H9 (cell line): ENCODE results near the gene RBM18. TPM values are rescaled to one million over a fixed set of nuclear protein-coding genes. Genes with fewer than 3 reads are reported as not detected.
A peak's percentile ranks its signal among the peaks of the same experiment; 100 is the strongest.

ENCODE experiments used
- DNase-seq: peaks from one replicate; pipeline ENCODE4 v3.0.0-alpha.2; 2017
- H2AFZ ChIP-seq: one replicate; pipeline ENCODE4 v1.6.1; 2013; ENCODE audit warnings: mild to moderate bottlenecking, low read length, control low read depth, moderate library complexity
- H2AK5ac ChIP-seq: 2 replicates; pipeline ENCODE4 v1.6.1; 2013; ENCODE audit warnings: low read length, control low read depth, mixed read lengths; ENCODE audit not compliant: insufficient read length
- H2BK120ac ChIP-seq: one replicate; pipeline ENCODE4 v1.6.1; 2013; ENCODE audit warnings: low read depth, mild to moderate bottlenecking, low read length, control low read depth, inconsistent platforms; ENCODE audit not compliant: poor library complexity, severe bottlenecking
- H2BK12ac ChIP-seq: 2 replicates; pipeline ENCODE4 v1.6.1; 2013; ENCODE audit warnings: low read length, control low read depth, mixed read lengths, low read depth; ENCODE audit not compliant: insufficient read length
- H2BK15ac ChIP-seq: 2 replicates; pipeline ENCODE4 v1.6.1; 2013; ENCODE audit warnings: low read depth, low read length, control low read depth
- H2BK20ac ChIP-seq: one replicate; pipeline ENCODE4 v1.6.1; 2013; ENCODE audit warnings: low read depth, mild to moderate bottlenecking, low read length, control low read depth, inconsistent platforms; ENCODE audit not compliant: poor library complexity, severe bottlenecking
- H2BK5ac ChIP-seq: 2 replicates; pipeline ENCODE4 v1.6.1; 2013; ENCODE audit warnings: low read length, control low read depth, mixed read lengths; ENCODE audit not compliant: insufficient read length
- H3K14ac ChIP-seq: 2 replicates; pipeline ENCODE4 v1.6.1; 2013; ENCODE audit warnings: low read length, control low read depth; ENCODE audit not compliant: insufficient read depth
- H3K18ac ChIP-seq: 2 replicates; pipeline ENCODE4 v1.6.1; 2013; ENCODE audit warnings: low read depth, mild to moderate bottlenecking, mixed read lengths, low read length, control low read depth; ENCODE audit not compliant: insufficient read length
- H3K23ac ChIP-seq: 2 replicates; pipeline ENCODE4 v1.6.1; 2013; ENCODE audit warnings: low read length, control low read depth, mixed read lengths, low read depth; ENCODE audit not compliant: insufficient read length
- H3K23me2 ChIP-seq: 2 replicates; pipeline ENCODE4 v1.6.1; 2013; ENCODE audit warnings: low read depth, mild to moderate bottlenecking, mixed read lengths, low read length, control low read depth; ENCODE audit not compliant: insufficient read length, poor library complexity, severe bottlenecking
- H3K27ac ChIP-seq: 2 replicates; pipeline ENCODE4 v1.5.1; 2013; ENCODE audit warnings: low read length, control low read depth, mixed read lengths, low read depth; ENCODE audit not compliant: insufficient read length
- H3K27me3 ChIP-seq: 2 replicates; pipeline ENCODE4 v1.6.1; 2013; ENCODE audit warnings: low read length, control low read depth, inconsistent platforms; ENCODE audit not compliant: insufficient read depth
- H3K4ac ChIP-seq: 2 replicates; pipeline ENCODE4 v1.6.1; 2013; ENCODE audit warnings: low read depth, mild to moderate bottlenecking, control low read depth, inconsistent platforms, low read length, moderate library complexity
- H3K4me1 ChIP-seq: 2 replicates; pipeline ENCODE4 v1.6.1; 2013; ENCODE audit warnings: low read length, control low read depth, inconsistent platforms; ENCODE audit not compliant: insufficient read depth
- H3K4me2 ChIP-seq: 2 replicates; pipeline ENCODE4 v1.6.1; 2013; ENCODE audit warnings: low read length, control low read depth, mixed read lengths; ENCODE audit not compliant: insufficient read length, insufficient read depth
- H3K56ac ChIP-seq: 2 replicates; pipeline ENCODE4 v1.6.1; 2013; ENCODE audit warnings: low read depth, mild to moderate bottlenecking, mixed read lengths, low read length, control low read depth; ENCODE audit not compliant: insufficient read length
- H3K79me1 ChIP-seq: 2 replicates; pipeline ENCODE4 v1.6.1; 2013; ENCODE audit warnings: low read depth, mild to moderate bottlenecking, moderate library complexity, low read length, control low read depth, inconsistent platforms; ENCODE audit not compliant: insufficient read depth, poor library complexity, severe bottlenecking
- H3K79me2 ChIP-seq: 2 replicates; pipeline ENCODE4 v1.6.1; 2013; ENCODE audit warnings: low read length, control low read depth, inconsistent platforms; ENCODE audit not compliant: insufficient read depth
- H3K9ac ChIP-seq: 2 replicates; pipeline ENCODE4 v1.6.1; 2013; ENCODE audit warnings: low read length, control low read depth, mixed read lengths; ENCODE audit not compliant: insufficient read length; ENCODE audit errors: extremely low read depth
- H3K9me3 ChIP-seq: one replicate; pipeline ENCODE4 v1.6.1; 2013; ENCODE audit warnings: low read depth, low read length, inconsistent platforms; ENCODE audit not compliant: control insufficient read depth
- H3T11ph ChIP-seq: one replicate; pipeline ENCODE4 v1.6.1; 2013; ENCODE audit warnings: mild to moderate bottlenecking, low read length, control low read depth, inconsistent platforms
- H4K20me1 ChIP-seq: one replicate; pipeline ENCODE4 v1.6.1; 2013; ENCODE audit not compliant: control insufficient read depth, insufficient read length, insufficient read depth
- H4K5ac ChIP-seq: 2 replicates; pipeline ENCODE4 v1.6.1; 2013; ENCODE audit warnings: low read depth, mild to moderate bottlenecking, mixed read lengths, low read length, control low read depth; ENCODE audit not compliant: insufficient read length
- H4K8ac ChIP-seq: replicated peaks from 2 replicates; pipeline ENCODE4 v1.6.1; 2013; ENCODE audit warnings: low read length, control low read depth, mixed read lengths, low read depth; ENCODE audit not compliant: insufficient read length
- H4K91ac ChIP-seq: 2 replicates; pipeline ENCODE4 v1.6.1; 2013; ENCODE audit warnings: low read depth, mild to moderate bottlenecking, moderate library complexity, mixed read lengths, low read length, control low read depth; ENCODE audit not compliant: insufficient read length
- H3K27ac Mint-ChIP-seq, 3 experiments: 2 replicates in 2 of 3; 3 replicates in 1 of 3; pipeline ENCODE4 v1.8.0; 2020 to 2021; ENCODE audit warnings: mixed read lengths in 3 of 3, mild to moderate bottlenecking in 1 of 3, moderate library complexity in 1 of 3
- H3K27me3 Mint-ChIP-seq: 2 replicates; pipeline ENCODE4 v1.8.0; 2021; ENCODE audit warnings: low read depth, mild to moderate bottlenecking, moderate library complexity, mixed read lengths
- H3K36me3 Mint-ChIP-seq, 3 experiments: 2 replicates in 2 of 3; 3 replicates in 1 of 3; pipeline ENCODE4 v1.8.0; 2020 to 2021; ENCODE audit warnings: low read depth in 3 of 3, mixed read lengths in 3 of 3; ENCODE audit not compliant: insufficient read depth in 1 of 3
- H3K4me1 Mint-ChIP-seq, 2 experiments: 2 replicates each; pipeline ENCODE4 v1.8.0; 2020; ENCODE audit warnings: mixed read lengths in 2 of 2
- H3K4me3 Mint-ChIP-seq, 2 experiments: 2 replicates in 1 of 2; 3 replicates in 1 of 2; pipeline ENCODE4 v1.8.0; 2020 to 2021; ENCODE audit warnings: mild to moderate bottlenecking in 2 of 2, mixed read lengths in 2 of 2, moderate library complexity in 1 of 2
- H3K9me3 Mint-ChIP-seq, 2 experiments: 2 replicates in 1 of 2; 3 replicates in 1 of 2; pipeline ENCODE4 v1.8.0; 2020; ENCODE audit warnings: mild to moderate bottlenecking in 2 of 2, mixed read lengths in 2 of 2, moderate library complexity in 1 of 2
- CTCF ChIP-seq: fragments of 200-600 bp; sonication (generic); conservative IDR thresholded peaks from 3 replicates; pipeline ENCODE4 v1.8.0; 2021; ENCODE audit warnings: antibody characterized with exemption, mild to moderate bottlenecking
- WGBS: extraction: QIAGEN DNeasy Blood & Tissue Kit; methylation state at CpG from one replicate; pipeline ENCODE4 v1.1.7; 2013; ENCODE audit warnings: missing lambda C conversion rate, low lambda C conversion rate, mixed read lengths; ENCODE audit not compliant: insufficient read length; ENCODE audit errors: extremely low coverage; 5-methylcytosine and 5-hydroxymethylcytosine counted together
- total RNA-seq: library from RNA; stranded (reverse); gene quantifications from 2 replicates; pipeline ENCODE4 v1.2.1, GENCODE V29; 2021

The RBM18 gene
- total RNA-seq, 1 experiment from 2014 or later: 18.9 TPM

- Histone ChIP-seq H2AK5ac (no peak overlapping the region), H3K4ac (no peak overlapping the region), H2BK120ac (no peak overlapping the region), H3K18ac (no peak overlapping the region), H3K56ac (no peak overlapping the region), H3K9me3 (no peaks in the 10 kb centered on the region), H3T11ph (no peak overlapping the region), H2BK12ac (no peak overlapping the region), H2BK20ac (no peak overlapping the region), H3K27me3 (no peaks in the 10 kb centered on the region), H3K79me2 (no peaks in the 10 kb centered on the region), H4K8ac (no peak overlapping the region), H3K14ac (peak overlapping the region; percentile 22), H3K27ac (no peak overlapping the region), H4K5ac (no peak overlapping the region), H3K4me1 (peaks cover 12% of the 10 kb centered on the region; the same call in 1 of the 2 replicates), H4K20me1 (no peaks in the 10 kb centered on the region), H3K4me2 (no peak overlapping the region), H2BK5ac (no peak overlapping the region), H3K23ac (no peak overlapping the region), H3K23me2 (no peaks in the 10 kb centered on the region), H2AFZ (no peak overlapping the region), H3K79me1 (no peaks in the 10 kb centered on the region), H2BK15ac (no peak overlapping the region), H3K9ac (no peak overlapping the region), H4K91ac (no peak overlapping the region)
- H3K27ac Mint-ChIP-seq: peak overlapping the region; percentile 70 to 92 (median 77); a peak in 4 of 7 replicates
- no peaks in the 10 kb centered on the region for H3K36me3 Mint-ChIP-seq
- no peaks in the 10 kb centered on the region for H3K9me3 Mint-ChIP-seq
- no peak overlapping the region for H3K4me3 Mint-ChIP-seq
- H3K4me1 Mint-ChIP-seq: peaks cover 14 to 22% of the 10 kb centered on the region in 2 experiments
- WGBS: no CpG with 5 or more reads among the region's 12 CpGs
- DNase-seq: no peak
- TF ChIP-seq CTCF: no peak
- peaks cover 9% of the 10 kb centered on the region for H3K27me3 Mint-ChIP-seq
These were observed 60.1 kb downstream of the RBM18 start for GRCh38 chr9:122204491-122204890.
